Muscle of back (tissue), 11 donors: ENCODE data around the gene ROR1. TPM values are rescaled to one million over a fixed set of nuclear protein-coding genes. Genes with fewer than 3 reads are reported as not detected.

ENCODE experiments used
- DNase-seq, 3 donors: peaks; one replicate each; pipeline versions ENCODE4 v3.0.0 to v3.0.0-alpha.2; 2013
- polyA plus RNA-seq, 10 donors: library from polyadenylated mRNA; unstranded; fragments of 120-200 nt; gene quantifications; one replicate each; pipeline ENCODE4 v1.2.1, GENCODE V29; 2013; ENCODE audit not compliant: insufficient read length in 10 of 10

Gene ROR1
- polyA plus RNA-seq, 10 donors, result 10.4 to 26.5 (median 14.0) TPM

GRCh38 chr1:63902844-63903589 is 129.2 kb downstream of the ROR1 start:
- no peak for DNase-seq

- DNase-seq, result no peak
These were observed 130.3 kb downstream of the ROR1 start for GRCh38 chr1:63903947-63904610.

GRCh38 chr1:63904826-63905225 is 131.0 kb downstream of the ROR1 start:
- no peak for DNase-seq

GRCh38 chr1:63906047-63906704 is 132.4 kb downstream of the ROR1 start:
- peak in 2 of 3 donors; percentile 30 to 79 for DNase-seq

- no peak for DNase-seq
These were observed 133.2 kb downstream of the ROR1 start for GRCh38 chr1:63907051-63907450.

GRCh38 chr1:63908016-63908415 is 134.2 kb downstream of the ROR1 start:
- DNase-seq, result no peak

GRCh38 chr1:63909526-63909925 is 135.7 kb downstream of the ROR1 start:
- peak in 2 of 3 donors; percentile 31 to 62 for DNase-seq

- no peak for DNase-seq
These were observed 137.2 kb downstream of the ROR1 start for GRCh38 chr1:63911049-63911448.

GRCh38 chr1:63912643-63913042 is 138.8 kb downstream of the ROR1 start:
- DNase-seq, result no peak

GRCh38 chr1:63913533-63913932 is 139.7 kb downstream of the ROR1 start:
- no peak for DNase-seq

- no peak for DNase-seq
These were observed 140.4 kb downstream of the ROR1 start for GRCh38 chr1:63914241-63914640.

- DNase-seq, result no peak
These were observed 140.9 kb downstream of the ROR1 start for GRCh38 chr1:63914706-63915105.

GRCh38 chr1:63915121-63915520 is 141.3 kb downstream of the ROR1 start:
- no peak for DNase-seq

GRCh38 chr1:63916485-63917360 is 142.9 kb downstream of the ROR1 start:
- DNase-seq, result no peak

- no peak for DNase-seq
These were observed 144.0 kb downstream of the ROR1 start for GRCh38 chr1:63917571-63918417.

- DNase-seq, result no peak
These were observed 144.7 kb downstream of the ROR1 start for GRCh38 chr1:63918418-63918945.

- peak in 1 of 3 donors; percentile 78 for DNase-seq
These were observed 146.6 kb downstream of the ROR1 start for GRCh38 chr1:63920154-63921117.

GRCh38 chr1:63921359-63921758 is 147.5 kb downstream of the ROR1 start:
- DNase-seq, result no peak

GRCh38 chr1:63921802-63922201 is 148.0 kb downstream of the ROR1 start:
- no peak for DNase-seq
